ENCODE results near the gene VCAN. TPM values are rescaled to one million over a fixed set of nuclear protein-coding genes. Genes with fewer than 3 reads are reported as not detected.

The VCAN gene
- total RNA-seq, 4 donors from 2014 or later, result 10.5 to 40.4 (median 16.6) TPM

DNA sequence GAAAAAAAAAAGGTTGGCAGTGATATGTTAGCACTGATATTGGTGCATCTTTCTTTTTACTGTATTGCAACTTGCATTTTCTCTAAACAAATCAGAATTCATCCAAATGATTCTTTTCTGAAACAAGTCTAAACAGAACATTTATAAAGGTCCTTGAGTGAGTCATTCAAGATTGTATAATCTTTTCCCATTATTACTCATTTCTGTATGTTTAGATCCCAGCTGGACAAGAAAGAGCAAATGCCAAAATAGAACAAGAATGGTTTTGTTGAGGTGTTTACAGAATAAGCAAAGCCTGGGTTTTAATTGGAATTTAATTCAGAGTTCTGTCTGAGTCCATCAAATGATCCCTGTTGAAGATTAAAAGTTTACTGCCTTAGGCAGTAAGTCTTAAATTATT, 112.3 kb downstream of the VCAN start:
- Histone ChIP-seq H3K4me1 (no peaks in the 10 kb centered on the region), H3K27me3 (no peaks in the 10 kb centered on the region), H3K4me3 (no peak overlapping the region), H3K9me3 (no peaks in the 10 kb centered on the region), H3K36me3 (no peaks in the 10 kb centered on the region), H3K27ac (no peak overlapping the region)
- TF ChIP-seq POLR2A (IDR thresholded peaks at IDR 0.05), result no peak
- TF ChIP-seq, protein P1, sequence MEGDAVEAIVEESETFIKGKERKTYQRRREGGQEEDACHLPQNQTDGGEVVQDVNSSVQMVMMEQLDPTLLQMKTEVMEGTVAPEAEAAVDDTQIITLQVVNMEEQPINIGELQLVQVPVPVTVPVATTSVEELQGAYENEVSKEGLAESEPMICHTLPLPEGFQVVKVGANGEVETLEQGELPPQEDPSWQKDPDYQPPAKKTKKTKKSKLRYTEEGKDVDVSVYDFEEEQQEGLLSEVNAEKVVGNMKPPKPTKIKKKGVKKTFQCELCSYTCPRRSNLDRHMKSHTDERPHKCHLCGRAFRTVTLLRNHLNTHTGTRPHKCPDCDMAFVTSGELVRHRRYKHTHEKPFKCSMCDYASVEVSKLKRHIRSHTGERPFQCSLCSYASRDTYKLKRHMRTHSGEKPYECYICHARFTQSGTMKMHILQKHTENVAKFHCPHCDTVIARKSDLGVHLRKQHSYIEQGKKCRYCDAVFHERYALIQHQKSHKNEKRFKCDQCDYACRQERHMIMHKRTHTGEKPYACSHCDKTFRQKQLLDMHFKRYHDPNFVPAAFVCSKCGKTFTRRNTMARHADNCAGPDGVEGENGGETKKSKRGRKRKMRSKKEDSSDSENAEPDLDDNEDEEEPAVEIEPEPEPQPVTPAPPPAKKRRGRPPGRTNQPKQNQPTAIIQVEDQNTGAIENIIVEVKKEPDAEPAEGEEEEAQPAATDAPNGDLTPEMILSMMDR (IDR thresholded peaks at IDR 0.05), result no peak
- DNase-seq, result no peak

DNA sequence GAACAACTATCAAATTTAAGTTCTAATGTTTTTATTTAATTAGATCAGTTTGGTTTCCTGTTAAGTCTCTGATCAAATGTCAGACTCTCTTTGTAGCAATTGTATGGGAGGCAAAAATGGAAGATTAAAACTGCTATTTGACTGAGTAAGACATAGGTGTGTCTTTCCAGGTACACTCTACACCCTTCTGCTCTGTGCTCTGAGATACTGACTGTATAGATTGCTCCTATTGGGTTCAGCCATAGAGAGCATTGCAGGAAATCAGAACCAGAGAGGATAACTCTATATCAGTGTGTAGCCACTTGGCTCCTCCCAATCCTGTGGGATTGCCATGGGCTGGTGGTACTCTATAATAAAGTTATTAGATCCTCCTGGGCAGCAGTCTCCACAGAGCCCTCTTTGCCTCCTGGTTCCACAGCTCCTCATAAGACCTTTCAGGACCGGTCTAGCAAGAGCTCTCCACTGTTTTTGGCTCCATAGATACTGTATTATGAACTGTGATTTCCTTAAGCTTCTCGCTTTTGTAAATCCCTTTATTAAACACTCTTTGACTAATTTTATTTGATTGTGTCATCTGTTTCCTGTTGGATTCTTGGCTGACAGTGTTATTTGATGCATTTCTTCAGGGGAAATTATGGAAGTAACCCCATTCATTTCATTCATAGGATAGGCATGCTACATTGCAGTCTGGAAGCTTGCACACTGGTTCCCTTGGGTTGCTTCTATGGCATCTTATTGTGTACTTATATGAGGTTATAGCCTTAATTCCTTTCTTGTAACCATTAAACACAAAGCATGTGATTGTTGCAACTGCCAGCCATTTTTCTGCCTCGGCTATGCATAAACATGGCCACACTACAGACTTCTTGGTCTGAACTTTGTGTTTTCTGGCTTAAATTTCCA, 115.6 kb downstream of the VCAN start:
- Histone ChIP-seq H3K4me3 (no peak overlapping the region), H3K36me3 (no peaks in the 10 kb centered on the region), H3K27ac (no peak overlapping the region), H3K27me3 (no peaks in the 10 kb centered on the region), H3K4me1 (no peaks in the 10 kb centered on the region), H3K9me3 (no peaks in the 10 kb centered on the region)
- TF ChIP-seq, protein P1 (IDR thresholded peaks at IDR 0.05), result no peak
- TF ChIP-seq POLR2A (IDR thresholded peaks at IDR 0.05), result no peak
- DNase-seq, result no peak

DNA sequence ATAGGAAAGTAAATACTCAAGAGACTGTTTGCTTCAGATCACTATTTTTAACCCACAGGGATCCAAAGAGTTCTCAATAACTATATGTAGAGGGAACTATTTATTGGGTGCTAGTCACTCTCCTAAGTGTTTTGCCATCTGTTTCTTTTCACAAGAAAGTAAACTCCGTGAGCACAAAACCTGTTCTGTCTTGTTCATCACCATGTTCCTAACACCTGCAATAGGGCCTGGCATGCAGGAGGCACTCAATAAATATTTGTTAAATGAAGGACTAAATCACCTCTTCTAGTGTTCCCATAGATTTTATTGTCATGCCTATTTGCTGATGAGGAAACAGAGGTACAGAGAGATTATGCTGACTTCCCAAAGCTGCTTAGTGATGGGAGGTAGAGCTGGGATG, 118.2 kb downstream of the VCAN start:
- no peaks in the 10 kb centered on the region for H3K9me3 ChIP-seq
- no peak for DNase-seq
- no peak overlapping the region for H3K27ac ChIP-seq
- no peaks in the 10 kb centered on the region for H3K27me3 ChIP-seq
- no peak overlapping the region for H3K4me3 ChIP-seq
- H3K36me3 ChIP-seq, result no peaks in the 10 kb centered on the region
- no peaks in the 10 kb centered on the region for H3K4me1 ChIP-seq
- TF ChIP-seq, protein P1 (IDR thresholded peaks at IDR 0.05), result no peak
- no peak for TF ChIP-seq POLR2A (IDR thresholded peaks at IDR 0.05)

DNA sequence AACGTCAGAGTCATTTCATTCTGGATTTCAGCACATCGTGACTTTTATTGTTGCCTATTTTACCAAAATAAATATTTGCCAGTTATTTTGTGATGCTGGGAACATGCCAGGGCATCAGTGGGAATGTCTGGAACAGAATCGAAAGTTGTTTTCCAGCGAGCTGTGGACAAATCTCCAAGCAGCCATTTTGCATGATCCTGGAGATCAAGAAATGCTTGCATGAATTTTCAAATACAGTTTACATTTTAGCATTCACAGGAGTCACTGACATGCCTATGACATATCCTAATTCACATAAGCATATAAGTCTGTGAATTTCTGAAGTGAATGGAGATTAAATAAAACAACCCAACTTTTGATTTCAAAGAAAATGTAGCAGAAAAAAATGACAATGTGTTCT, 119.4 kb downstream of the VCAN start:
- Histone ChIP-seq H3K27ac (no peak overlapping the region), H3K4me3 (no peak overlapping the region), H3K27me3 (no peaks in the 10 kb centered on the region), H3K4me1 (no peaks in the 10 kb centered on the region), H3K36me3 (no peaks in the 10 kb centered on the region), H3K9me3 (no peaks in the 10 kb centered on the region)
- no peak for DNase-seq
- TF ChIP-seq POLR2A (IDR thresholded peaks at IDR 0.05), result no peak
- TF ChIP-seq, protein P1 (IDR thresholded peaks at IDR 0.05), result no peak

DNA sequence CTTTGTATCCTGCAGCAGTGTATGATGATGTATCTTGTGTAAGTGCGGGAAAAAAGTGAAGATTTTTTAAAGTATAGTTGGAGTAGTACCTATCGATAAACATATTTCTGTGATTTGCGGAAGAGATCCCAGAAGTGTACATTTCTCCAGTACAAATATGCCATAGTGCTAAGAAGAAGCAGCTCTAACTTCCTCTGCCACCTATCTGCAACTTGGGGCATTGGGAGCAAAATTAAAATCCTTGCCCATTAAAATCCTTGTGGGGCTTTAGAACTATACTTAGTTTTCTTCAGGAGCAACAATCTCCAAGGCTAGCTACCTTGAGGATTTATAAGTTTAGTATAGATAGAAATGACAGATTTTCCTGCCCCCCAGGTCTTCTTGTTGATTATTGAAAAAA, 123.7 kb downstream of the VCAN start:
- DNase-seq, result no peak
- TF ChIP-seq POLR2A (IDR thresholded peaks at IDR 0.05), result no peak
- TF ChIP-seq, protein P1 (IDR thresholded peaks at IDR 0.05), result no peak
- Histone ChIP-seq H3K36me3 (no peaks in the 10 kb centered on the region), H3K4me3 (no peak overlapping the region), H3K4me1 (no peaks in the 10 kb centered on the region), H3K9me3 (no peaks in the 10 kb centered on the region), H3K27ac (no peak overlapping the region), H3K27me3 (no peaks in the 10 kb centered on the region)

Measured in Peyer's patch (tissue), 4 donors.